ENCODE data around the gene CCNI2. TPM values are rescaled to one million over a fixed set of nuclear protein-coding genes. Genes with fewer than 3 reads are reported as not detected.
A peak's percentile ranks its signal among the peaks of the same experiment; 100 is the strongest.
"Not testable (repeated sequence)": the region's sequence is repeated elsewhere in the genome, so short reads cannot be mapped to it uniquely, and the experiment has no call there.

Gene CCNI2
- total RNA-seq, 2 experiments from 2014 or later = 8.9 to 12.4 TPM

GRCh38 chr5:132785864-132786263, 38.6 kb downstream of the CCNI2 start:
- Mint-ChIP-seq H3K9me3 (no peaks in the 10 kb centered on the region), H3K27ac (no peak overlapping the region), H3K4me1 (peaks cover 17% of the 10 kb centered on the region), H3K27me3 (peaks cover 40% of the 10 kb centered on the region), H3K4me3 (no peak overlapping the region), H3K36me3 (no peaks in the 10 kb centered on the region)
- POLR2A ChIA-PET = no interaction called here
- ATAC-seq (ENCODE audit: low read depth) (no peak), DNase-seq (no peak)

DNA sequence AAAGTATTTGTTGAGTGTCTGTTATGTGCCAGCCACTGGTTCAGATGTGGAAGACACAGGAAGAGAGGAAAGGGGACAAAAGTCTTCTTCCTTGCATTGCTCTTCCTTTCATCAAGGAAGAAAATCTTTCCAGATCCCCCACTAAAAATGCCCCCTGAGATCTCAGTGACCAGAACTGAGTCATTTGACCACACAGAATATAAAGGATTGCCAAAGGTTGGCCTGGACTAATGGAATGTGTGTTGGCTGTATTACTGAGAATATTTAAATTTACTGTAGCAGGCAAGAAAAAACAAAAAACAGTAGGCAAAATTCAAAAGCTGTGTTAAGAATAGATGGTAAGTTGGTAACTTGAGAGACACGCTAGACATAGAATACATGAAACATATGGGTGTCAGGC, 39.9 kb downstream of the CCNI2 start:
- POLR2A ChIA-PET = interaction anchor here (0.8 kb wide), 1 partner anchor 10 kb away, joined by 3 read pairs; the partner anchor contains the start of gene SEPTIN8
- peaks cover 28% of the 10 kb centered on the region for H3K27me3 Mint-ChIP-seq
- H3K9me3 Mint-ChIP-seq = no peaks in the 10 kb centered on the region
- H3K4me3 Mint-ChIP-seq = no peak overlapping the region
- H3K4me1 Mint-ChIP-seq = peaks cover 6% of the 10 kb centered on the region
- no peak overlapping the region for H3K27ac Mint-ChIP-seq
- H3K36me3 Mint-ChIP-seq = no peaks in the 10 kb centered on the region
- ATAC-seq (ENCODE audit: low read depth) = no peak
- DNase-seq = no peak

GRCh38 chr5:132788508-132788907, 41.3 kb downstream of the CCNI2 start:
- H3K9me3 Mint-ChIP-seq = no peaks in the 10 kb centered on the region
- H3K4me3 Mint-ChIP-seq = no peak overlapping the region
- POLR2A ChIA-PET = no interaction called here
- peaks cover 24% of the 10 kb centered on the region for H3K27me3 Mint-ChIP-seq
- H3K4me1 Mint-ChIP-seq = peaks cover 5% of the 10 kb centered on the region
- no peak overlapping the region for H3K27ac Mint-ChIP-seq
- ATAC-seq (ENCODE audit: low read depth) = no peak
- no peak for DNase-seq
- H3K36me3 Mint-ChIP-seq = no peaks in the 10 kb centered on the region

DNA sequence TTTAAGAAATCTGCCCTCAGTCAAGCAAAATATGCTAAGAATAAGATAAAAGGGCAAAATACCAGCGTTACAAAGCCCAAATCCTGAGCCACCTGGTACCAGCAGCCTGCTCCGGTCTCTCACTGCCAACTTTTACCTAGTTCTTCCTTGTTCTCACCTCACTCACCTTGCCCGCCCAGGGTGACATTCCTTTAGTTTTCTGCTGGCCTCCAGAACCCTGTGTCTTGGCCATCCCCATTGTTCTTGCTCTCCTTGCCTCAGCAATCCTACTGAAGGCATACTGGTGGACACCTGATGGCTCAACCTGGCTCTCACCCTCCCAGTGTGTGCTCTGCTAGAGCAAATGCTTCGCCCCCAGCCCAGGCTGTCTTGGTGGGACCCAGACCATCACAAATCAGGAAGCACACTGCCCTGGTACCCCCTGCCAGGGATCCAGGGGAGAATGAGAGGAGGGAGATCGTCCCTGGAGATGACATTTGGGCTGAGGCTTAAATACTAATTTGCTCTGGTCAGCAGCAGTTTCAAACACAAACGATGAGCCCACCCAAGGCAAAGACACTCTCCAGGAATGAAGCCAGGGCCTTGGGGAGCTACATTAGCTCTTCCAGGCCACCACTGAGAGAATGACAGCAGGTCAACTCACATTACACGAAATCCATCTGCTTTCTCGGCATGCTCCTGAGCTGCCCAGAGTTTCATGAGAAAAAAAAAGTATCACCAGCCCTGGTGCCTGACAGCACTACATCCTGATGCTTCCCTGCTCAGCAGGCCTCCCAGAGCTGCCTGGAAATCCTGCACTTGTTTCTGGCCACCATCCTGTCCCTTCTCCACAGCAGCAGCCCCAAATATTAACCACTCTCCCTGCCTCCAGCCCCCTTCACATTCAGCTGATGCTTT, 42.0 kb downstream of the CCNI2 start:
- no peak overlapping the region for H3K27ac Mint-ChIP-seq
- no peak overlapping the region for H3K4me3 Mint-ChIP-seq
- H3K9me3 Mint-ChIP-seq = no peaks in the 10 kb centered on the region
- H3K4me1 Mint-ChIP-seq = peaks cover 5% of the 10 kb centered on the region
- no peaks in the 10 kb centered on the region for H3K36me3 Mint-ChIP-seq
- H3K27me3 Mint-ChIP-seq = peaks cover 23% of the 10 kb centered on the region
- POLR2A ChIA-PET = no interaction called here
- ATAC-seq (ENCODE audit: low read depth) (no peak), DNase-seq (no peak)

- H3K27ac Mint-ChIP-seq = peak overlapping the region; percentile 52
- H3K9me3 Mint-ChIP-seq = no peaks in the 10 kb centered on the region
- H3K36me3 Mint-ChIP-seq = no peaks in the 10 kb centered on the region
- H3K4me3 Mint-ChIP-seq = no peak overlapping the region
- ATAC-seq (ENCODE audit: low read depth) (no peak), DNase-seq (no peak)
- peaks cover 18% of the 10 kb centered on the region for H3K27me3 Mint-ChIP-seq
- POLR2A ChIA-PET = interaction anchor here (1.0 kb wide), 1 partner anchor 8 kb away, joined by 3 read pairs; no protein-coding TSS in a partner anchor
- H3K4me1 Mint-ChIP-seq = peaks cover 5% of the 10 kb centered on the region
These were observed 43.1 kb downstream of the CCNI2 start for GRCh38 chr5:132790201-132790865.

GRCh38 chr5:132791026-132791425, 43.8 kb downstream of the CCNI2 start:
- no peaks in the 10 kb centered on the region for H3K9me3 Mint-ChIP-seq
- no peak for DNase-seq
- H3K27me3 Mint-ChIP-seq = peaks cover 19% of the 10 kb centered on the region
- peaks cover 5% of the 10 kb centered on the region for H3K4me1 Mint-ChIP-seq
- H3K4me3 Mint-ChIP-seq = no peak overlapping the region
- no peak for ATAC-seq (ENCODE audit: low read depth)
- POLR2A ChIA-PET = interaction anchor here (1.0 kb wide), 1 partner anchor 9 kb away, joined by 3 read pairs; no protein-coding TSS in a partner anchor
- H3K27ac Mint-ChIP-seq = no peak overlapping the region
- H3K36me3 Mint-ChIP-seq = no peaks in the 10 kb centered on the region

DNA sequence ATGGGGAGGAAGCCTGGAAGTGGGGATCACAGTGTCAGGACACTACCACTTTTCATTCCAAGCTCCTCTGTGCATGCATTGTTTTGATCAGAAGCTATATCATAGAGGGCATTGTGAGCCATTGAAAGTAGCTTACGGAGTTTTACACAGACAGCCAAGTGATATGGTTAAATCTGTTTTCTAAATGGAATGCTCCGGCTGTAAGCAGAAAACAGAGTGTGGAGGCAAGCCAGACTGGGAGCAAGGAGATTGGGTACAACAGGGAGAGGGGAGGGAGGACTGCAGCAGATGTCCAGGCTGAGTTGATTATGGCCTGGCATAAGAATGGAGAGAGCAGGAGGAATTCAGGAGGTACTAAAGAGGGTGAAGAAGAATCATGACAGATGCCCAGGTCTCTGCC, 50.4 kb downstream of the CCNI2 start:
- no peak overlapping the region for H3K4me3 Mint-ChIP-seq
- ATAC-seq (ENCODE audit: low read depth) (no peak), DNase-seq (no peak)
- H3K4me1 Mint-ChIP-seq = peaks cover 9% of the 10 kb centered on the region
- peaks cover 39% of the 10 kb centered on the region for H3K27me3 Mint-ChIP-seq
- H3K9me3 Mint-ChIP-seq = no peaks in the 10 kb centered on the region
- no peak overlapping the region for H3K27ac Mint-ChIP-seq
- POLR2A ChIA-PET = no interaction called here
- no peaks in the 10 kb centered on the region for H3K36me3 Mint-ChIP-seq

DNA sequence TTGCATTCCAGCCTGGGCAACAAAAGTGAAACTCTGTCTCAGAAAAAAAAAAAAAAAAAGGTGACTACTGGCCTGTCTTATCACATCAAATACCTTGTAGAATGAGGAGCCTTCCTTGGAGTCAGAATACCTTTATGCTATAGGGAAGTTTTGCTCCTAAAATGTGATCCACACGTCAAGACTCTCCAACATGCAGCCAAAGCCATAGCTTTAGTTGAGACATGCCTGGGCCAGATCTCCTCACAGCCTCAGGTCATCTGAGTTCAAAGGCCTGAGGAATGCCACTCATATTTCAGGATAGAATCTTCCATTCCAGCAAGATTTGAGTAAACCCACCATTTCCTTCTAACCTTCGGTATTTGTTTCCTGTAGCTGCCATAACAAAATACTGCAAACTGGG, 52.2 kb downstream of the CCNI2 start:
- no peaks in the 10 kb centered on the region for H3K36me3 Mint-ChIP-seq
- POLR2A ChIA-PET = no interaction called here
- no peak overlapping the region for H3K4me3 Mint-ChIP-seq
- peaks cover 53% of the 10 kb centered on the region for H3K27me3 Mint-ChIP-seq
- DNase-seq (no peak), ATAC-seq (ENCODE audit: low read depth) (no peak)
- H3K4me1 Mint-ChIP-seq = peaks cover 7% of the 10 kb centered on the region
- H3K27ac Mint-ChIP-seq = no peak overlapping the region
- no peaks in the 10 kb centered on the region for H3K9me3 Mint-ChIP-seq

- no peak overlapping the region for H3K27ac Mint-ChIP-seq
- POLR2A ChIA-PET = no interaction called here
- H3K36me3 Mint-ChIP-seq = no peaks in the 10 kb centered on the region
- H3K27me3 Mint-ChIP-seq = peaks cover 55% of the 10 kb centered on the region
- ATAC-seq (ENCODE audit: low read depth) (no peak), DNase-seq (no peak)
- peaks cover 7% of the 10 kb centered on the region for H3K4me1 Mint-ChIP-seq
- no peaks in the 10 kb centered on the region for H3K9me3 Mint-ChIP-seq
- H3K4me3 Mint-ChIP-seq = no peak overlapping the region
These were observed 53.3 kb downstream of the CCNI2 start for GRCh38 chr5:132800545-132800944.

DNA sequence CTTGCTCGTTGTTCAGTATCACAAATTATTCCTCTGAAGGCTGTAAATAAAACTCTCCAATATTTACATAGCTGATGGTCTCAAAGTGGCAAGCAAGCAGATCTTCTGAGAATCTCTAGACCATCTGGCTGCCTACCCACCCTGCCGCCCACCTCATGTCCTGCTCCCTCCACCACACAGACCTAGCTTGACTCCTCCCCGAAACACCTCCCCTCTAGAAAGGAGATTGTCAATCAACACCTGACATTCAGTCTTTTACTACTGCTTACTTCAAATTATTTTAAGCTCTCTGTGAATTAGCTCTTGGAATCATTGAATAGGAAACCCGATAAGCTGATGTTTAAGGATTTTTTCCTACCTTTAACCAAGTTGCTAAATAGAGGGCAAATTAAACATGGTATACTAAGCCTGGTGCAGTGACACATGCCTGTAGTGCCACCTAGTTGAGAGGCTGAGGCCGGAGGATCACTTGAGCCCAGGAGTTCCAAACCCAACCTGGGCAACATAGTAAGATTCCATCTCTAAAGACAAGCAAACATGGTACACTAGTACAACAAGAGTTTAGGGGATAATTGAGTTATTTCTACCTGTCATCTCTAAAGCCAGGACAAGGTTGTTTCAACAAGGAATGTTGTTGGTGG, 54.9 kb downstream of the CCNI2 start:
- Mint-ChIP-seq H3K9me3 (no peaks in the 10 kb centered on the region), H3K27ac (no peak overlapping the region), H3K4me1 (peaks cover 9% of the 10 kb centered on the region), H3K27me3 (peaks cover 51% of the 10 kb centered on the region), H3K36me3 (no peaks in the 10 kb centered on the region), H3K4me3 (no peak overlapping the region)
- ATAC-seq (ENCODE audit: low read depth) = peak; percentile 33
- POLR2A ChIA-PET = no interaction called here
- DNase-seq = peak; percentile 11

DNA sequence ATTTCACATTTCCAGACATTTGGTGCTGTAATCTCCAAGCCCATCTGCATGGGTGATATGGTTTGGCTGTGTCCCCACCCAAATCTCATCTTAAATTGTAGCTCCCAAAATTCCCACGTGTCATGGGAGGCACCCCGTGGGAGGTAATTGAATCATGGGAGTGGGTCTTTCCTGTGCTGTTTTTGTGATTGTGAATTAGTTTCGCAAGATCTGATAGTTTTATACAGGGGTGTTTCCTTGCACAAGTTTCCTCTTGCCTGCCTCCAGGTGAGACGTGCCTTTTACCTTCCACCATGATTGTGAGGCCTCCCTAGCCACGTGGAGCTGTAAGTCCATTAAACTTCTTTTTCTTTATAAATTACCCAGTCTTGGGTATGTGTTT, 55.5 kb downstream of the CCNI2 start:
- H3K4me3 Mint-ChIP-seq; DNase-seq; H3K36me3 Mint-ChIP-seq; POLR2A ChIA-PET; H3K9me3 Mint-ChIP-seq; H3K27ac Mint-ChIP-seq; ATAC-seq (ENCODE audit: low read depth): not testable (repeated sequence)
- Mint-ChIP-seq H3K27me3 (peaks cover 53% of the 10 kb centered on the region), H3K4me1 (peaks cover 12% of the 10 kb centered on the region)

Data from activated naive CD8-positive, alpha-beta T cell treated with anti-CD3 and anti-CD28 coated beads, Interleukin-2, amount 10 ng/mL, durations not matched to agents 7 days and 5 days (primary cell).